ENCODE data around the gene CDH12.
"Not testable (repeated sequence)": the region's sequence is repeated elsewhere in the genome, so short reads cannot be mapped to it uniquely, and the experiment has no call there.

CDH12 gene

GRCh38 chr5:22154779-22155178, 698.4 kb downstream of the CDH12 start:
- not testable (repeated sequence) for DNase-seq (ENCODE audit: low spot score)

GRCh38 chr5:22151801-22152200, 701.3 kb downstream of the CDH12 start:
- DNase-seq (ENCODE audit: low spot score) = not testable (repeated sequence)

GRCh38 chr5:22140418-22140817, 712.7 kb downstream of the CDH12 start:
- not testable (repeated sequence) for DNase-seq (ENCODE audit: low spot score)

GRCh38 chr5:22139662-22140300, 713.4 kb downstream of the CDH12 start:
- not testable (repeated sequence) for DNase-seq (ENCODE audit: low spot score)

- no peak for DNase-seq (ENCODE audit: low spot score)
Observed at GRCh38 chr5:22111320-22111719, 741.8 kb downstream of the CDH12 start.

- DNase-seq (ENCODE audit: low spot score) = no peak
Observed at GRCh38 chr5:22109315-22109714, 743.8 kb downstream of the CDH12 start.

- no peak for DNase-seq (ENCODE audit: low spot score)
Observed at GRCh38 chr5:22108545-22108944, 744.6 kb downstream of the CDH12 start.

- DNase-seq (ENCODE audit: low spot score) = no peak
Observed at GRCh38 chr5:22102823-22103359, 750.3 kb downstream of the CDH12 start.

- DNase-seq (ENCODE audit: low spot score) = no peak
Observed at GRCh38 chr5:22088517-22088916, 764.6 kb downstream of the CDH12 start.

GRCh38 chr5:22079566-22079965, 773.6 kb downstream of the CDH12 start:
- DNase-seq (ENCODE audit: low spot score) = no peak

- DNase-seq (ENCODE audit: low spot score) = no peak
Observed at GRCh38 chr5:22079002-22079401, 774.1 kb downstream of the CDH12 start.

- DNase-seq (ENCODE audit: low spot score) = no peak
Observed at GRCh38 chr5:22076586-22076985, 776.6 kb downstream of the CDH12 start.

- no peak for DNase-seq (ENCODE audit: low spot score)
Observed at GRCh38 chr5:22070186-22070728, 782.9 kb downstream of the CDH12 start.

- DNase-seq (ENCODE audit: low spot score) = no peak
Observed at GRCh38 chr5:22063717-22064116, 789.4 kb downstream of the CDH12 start.

GRCh38 chr5:22058620-22059019, 794.5 kb downstream of the CDH12 start:
- DNase-seq (ENCODE audit: low spot score) = no peak

- no peak for DNase-seq (ENCODE audit: low spot score)
Observed at GRCh38 chr5:22057012-22057411, 796.1 kb downstream of the CDH12 start.

GRCh38 chr5:22056601-22057000, 796.5 kb downstream of the CDH12 start:
- no peak for DNase-seq (ENCODE audit: low spot score)

- no peak for DNase-seq (ENCODE audit: low spot score)
Observed at GRCh38 chr5:22053195-22053594, 799.9 kb downstream of the CDH12 start.

GRCh38 chr5:22051881-22052280, 801.3 kb downstream of the CDH12 start:
- no peak for DNase-seq (ENCODE audit: low spot score)

GRCh38 chr5:22050931-22051330, 802.2 kb downstream of the CDH12 start:
- DNase-seq (ENCODE audit: low spot score) = no peak

- no peak for DNase-seq (ENCODE audit: low spot score)
Observed at GRCh38 chr5:22044229-22044628, 808.9 kb downstream of the CDH12 start.

GRCh38 chr5:22036061-22036460, 817.1 kb downstream of the CDH12 start:
- DNase-seq (ENCODE audit: low spot score) = no peak

GRCh38 chr5:22033066-22033465, 820.1 kb downstream of the CDH12 start:
- DNase-seq (ENCODE audit: low spot score) = no peak

- DNase-seq (ENCODE audit: low spot score) = no peak
Observed at GRCh38 chr5:22023784-22024183, 829.4 kb downstream of the CDH12 start.

All from AG08395 (cell line).